HS-5 (cell line): ENCODE results near the gene TNFSF10.
"Not testable (repeated sequence)": the region's sequence is repeated elsewhere in the genome, so short reads cannot be mapped to it uniquely, and the experiment has no call there.

Experiments
- DNase-seq: peaks from one replicate; pipeline ENCODE4 v3.0.0-alpha.2; 2012; ENCODE audit warnings: low read depth

The TNFSF10 gene

DNA sequence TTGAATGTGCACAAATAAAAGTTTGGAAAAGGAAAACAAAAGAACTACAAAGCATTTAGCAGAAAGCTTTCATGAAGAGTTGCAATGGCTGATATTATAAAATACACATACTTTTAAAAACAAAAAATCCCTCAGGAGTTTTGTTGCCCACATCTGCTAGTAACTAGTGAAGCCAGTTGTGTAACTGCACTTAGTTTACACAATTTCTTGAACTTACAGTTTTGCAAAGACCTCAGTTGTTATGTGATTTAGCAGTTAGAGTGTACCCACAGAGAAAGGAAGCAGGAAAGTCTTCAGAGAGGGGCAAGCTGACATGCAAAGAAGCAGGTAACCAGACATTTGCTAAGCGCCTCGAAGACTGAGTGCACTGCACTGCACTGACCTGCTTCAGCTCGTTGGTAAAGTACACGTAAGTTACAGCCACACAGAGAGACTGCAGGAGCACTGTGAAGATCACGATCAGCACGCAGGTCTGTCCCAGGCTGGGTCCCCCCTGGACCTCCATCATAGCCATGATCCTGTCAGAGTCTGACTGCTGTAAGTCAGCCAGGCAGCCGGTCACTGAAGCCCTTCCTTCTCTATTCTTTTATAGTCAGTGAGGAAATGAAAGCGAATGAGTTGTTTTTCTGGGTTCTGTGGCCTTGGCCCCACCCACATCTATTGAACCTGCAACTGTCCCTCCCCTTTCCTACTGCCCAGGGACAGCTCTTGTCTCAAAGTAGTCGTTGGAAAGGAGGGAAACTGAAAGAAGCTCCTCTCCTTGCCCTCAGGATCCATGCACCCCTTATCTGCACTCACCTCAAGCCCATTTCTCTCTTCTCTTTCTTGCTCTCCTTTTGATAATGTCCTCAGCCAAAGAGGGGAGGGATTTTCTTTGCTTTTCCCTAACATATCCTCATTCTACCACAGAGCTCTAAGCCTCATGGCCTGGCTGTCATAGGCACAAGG, at the start of gene TNFSF10:
TSS of gene TNFSF10 (minus strand) at position 560 of the 948 bp plus-strand sequence. CDS start at position 514, 46 bp downstream.
- DNase-seq = no peak

DNA sequence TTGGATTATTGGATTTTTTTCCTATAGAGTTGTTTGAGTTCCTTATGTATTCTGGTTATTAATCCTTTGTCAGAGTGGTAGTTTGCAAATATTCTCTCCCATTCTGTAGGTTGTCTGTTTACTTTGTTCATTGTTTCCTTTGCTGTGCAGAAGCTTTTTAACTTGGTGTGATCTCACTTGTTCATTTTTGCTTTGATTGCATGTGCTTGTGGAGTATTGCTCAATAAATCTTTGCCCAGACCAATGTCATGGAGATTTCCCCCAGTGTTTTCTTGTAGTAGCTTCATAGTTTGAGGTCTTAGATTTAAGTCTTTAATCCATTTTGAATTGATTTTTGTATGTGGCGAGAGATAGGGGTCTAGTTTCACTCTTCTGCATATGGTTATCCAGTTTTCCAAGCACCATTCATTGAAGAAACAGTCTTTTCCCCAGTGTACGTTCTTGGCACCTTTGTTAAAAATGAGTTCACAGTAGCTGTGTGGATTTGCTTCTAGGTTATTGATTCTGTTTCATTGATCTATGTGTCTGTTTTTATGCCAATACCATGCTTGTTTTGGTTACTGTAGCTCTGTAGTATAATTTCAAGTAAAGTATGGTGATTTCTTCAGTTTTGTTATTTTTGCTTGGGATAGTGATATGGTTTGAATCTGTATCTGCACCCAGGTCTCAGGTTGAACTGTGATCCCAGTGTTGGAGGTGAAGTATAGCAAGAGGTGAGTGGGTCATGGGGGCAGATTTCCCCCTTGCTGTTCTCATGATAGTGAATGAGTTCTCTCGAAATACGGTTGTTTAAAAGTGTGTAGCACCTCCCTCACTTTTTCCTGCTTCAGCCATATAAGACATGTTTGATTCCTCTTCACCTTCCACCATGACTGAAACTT, 46.1 kb upstream of the TNFSF10 start:
- no peak for DNase-seq

DNA sequence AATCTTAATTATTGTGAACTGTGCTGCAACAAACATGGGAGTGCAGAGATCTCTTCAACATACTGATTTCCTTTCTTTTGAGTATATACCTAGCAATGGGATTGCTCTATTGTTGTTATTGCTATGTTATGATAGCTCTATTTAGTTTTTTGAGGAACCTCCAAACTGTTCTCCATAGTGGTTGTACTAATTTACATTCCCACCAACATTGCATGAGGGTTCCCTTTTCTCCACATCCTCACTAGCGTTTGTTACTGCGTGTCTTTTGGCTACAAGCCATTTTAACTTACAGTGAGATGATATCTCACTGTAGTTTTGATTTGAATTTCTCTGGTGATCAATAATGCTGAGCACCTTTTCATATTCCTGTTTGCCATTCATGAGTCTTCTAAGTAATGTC, 45.5 kb upstream of the TNFSF10 start:
- no peak for DNase-seq

DNA sequence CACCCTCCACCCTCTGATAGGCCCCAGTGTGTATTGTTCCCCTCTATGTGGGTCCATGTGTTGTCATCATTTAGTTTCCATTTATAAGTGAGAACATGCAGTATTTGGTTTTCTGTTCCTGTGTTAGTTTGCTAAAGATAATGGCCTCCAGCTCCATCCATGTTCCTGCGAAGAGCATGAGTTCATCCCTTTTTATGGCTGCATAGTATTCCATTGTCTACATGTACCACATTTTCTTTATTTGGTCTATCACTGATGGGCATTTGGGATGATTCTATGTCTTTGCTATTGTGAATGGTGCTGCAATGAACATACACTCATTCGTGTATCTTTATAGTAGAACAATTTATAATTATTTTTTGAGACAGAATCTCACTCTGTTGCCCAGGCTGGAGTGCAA, 43.6 kb upstream of the TNFSF10 start:
- not testable (repeated sequence) for DNase-seq

DNA sequence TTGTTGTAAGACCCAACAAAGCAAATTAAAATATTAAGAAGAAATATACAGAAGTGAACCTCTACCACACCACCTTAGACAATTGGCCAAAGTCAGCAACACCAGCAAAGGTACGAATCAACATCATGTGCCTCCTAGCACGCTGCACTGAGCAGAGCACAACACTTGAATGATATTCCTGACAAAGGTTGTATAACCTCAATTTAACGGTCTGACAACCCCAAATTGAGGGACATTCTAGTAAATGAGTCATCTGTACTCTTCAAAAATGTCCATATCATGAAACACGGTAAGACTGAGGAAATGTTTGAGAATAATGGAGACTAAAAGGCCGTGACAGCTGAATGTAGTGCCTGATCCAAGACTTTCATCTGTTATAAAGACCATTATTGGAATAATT, 41.3 kb upstream of the TNFSF10 start:
- no peak for DNase-seq

DNA sequence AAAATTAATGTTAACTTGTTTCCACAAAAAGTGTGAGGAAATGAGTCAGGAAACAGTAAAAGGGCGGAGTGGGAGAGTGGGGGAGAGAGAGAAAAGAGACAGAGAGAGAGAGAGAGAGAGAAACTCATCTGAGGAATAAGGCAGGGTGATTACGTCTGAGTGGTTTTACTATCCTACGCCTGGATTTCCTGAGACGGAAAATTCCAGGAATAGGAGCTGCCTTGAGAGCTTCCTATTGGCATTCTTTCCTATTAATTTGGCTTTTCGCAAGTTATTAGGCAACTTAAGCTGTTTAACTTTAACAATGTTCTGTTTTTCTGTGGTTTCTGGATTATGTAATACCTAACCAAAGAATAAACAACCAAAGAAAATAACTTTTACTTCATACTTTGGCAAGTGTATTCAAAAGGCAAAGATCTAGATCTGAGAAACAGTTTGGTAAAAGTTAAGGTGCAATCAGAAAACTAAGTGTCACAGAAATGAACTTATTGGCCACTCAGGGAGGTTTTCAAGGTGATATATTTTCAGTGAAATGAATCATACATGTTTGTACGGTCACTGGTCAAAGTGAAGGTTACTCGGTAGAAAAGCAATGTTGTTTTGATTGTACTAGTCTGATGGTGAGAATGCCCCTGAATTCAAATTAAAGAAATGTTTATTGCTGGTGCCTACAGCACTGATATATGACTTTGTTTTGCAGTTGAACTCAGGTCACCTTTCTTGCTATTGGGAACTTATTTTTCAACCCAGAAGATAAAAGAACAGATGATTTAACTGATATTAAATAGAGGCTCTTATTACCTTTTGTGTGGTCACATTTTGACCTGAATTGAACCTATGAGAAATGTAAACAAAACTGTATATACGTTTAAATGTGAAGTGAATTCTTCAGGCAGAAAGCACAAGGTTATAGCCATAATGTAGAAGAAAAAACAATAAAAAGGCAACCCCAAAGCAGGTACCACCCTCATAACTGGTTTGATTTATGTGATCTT, 39.9 kb upstream of the TNFSF10 start:
- peak; percentile 37 for DNase-seq

DNA sequence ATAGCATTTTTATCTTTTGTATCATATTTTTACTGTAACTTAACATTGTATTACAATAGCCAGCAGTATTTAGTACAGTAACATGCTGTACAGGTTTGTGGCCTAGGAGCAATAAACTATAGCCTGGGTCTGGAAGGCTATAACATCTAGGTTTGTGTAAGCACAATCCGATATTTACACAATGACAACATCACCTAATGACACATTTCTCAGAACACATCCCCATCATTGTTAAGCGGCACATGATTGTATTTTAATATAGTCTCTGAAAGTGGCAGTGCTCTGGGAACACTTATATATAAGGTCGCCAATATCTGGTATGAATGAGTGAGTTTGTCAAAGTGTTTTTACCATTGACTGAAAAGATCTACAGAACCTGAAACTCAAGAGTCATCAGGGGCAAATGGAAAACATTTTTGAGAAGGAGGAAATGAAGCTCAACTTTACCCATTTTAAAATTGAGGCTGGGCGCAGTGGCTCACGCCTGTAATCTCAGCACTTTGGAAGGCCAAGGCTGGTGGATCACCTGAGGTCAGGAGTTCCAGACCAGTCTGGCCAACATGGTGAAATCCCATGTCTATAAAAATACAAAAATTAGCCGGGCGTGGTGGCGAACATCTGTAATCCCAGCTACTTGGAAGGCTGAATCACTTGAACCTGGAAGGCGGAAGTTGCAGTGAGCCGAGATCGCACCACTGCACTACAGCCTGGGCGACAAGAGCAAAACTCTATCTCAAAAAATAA, 38.8 kb upstream of the TNFSF10 start:
- no peak for DNase-seq

DNA sequence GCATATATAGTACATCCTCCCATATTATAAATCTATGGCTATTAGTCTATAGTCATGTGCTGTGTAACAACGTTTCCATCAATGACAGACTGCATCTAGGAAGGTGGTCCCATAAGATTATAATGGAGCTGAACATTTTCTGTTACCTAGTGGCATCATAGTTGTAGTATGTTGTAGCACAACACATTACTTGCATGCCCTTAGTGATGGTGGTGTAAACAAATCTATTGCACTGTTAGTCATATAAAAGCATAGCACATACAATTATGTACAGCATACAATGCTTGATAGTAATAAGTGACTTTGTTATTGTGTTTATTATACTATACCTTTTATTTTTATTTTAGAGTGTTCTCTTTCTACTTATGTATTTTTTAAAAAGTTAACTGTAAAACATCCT, 37.4 kb upstream of the TNFSF10 start:
- no peak for DNase-seq

DNA sequence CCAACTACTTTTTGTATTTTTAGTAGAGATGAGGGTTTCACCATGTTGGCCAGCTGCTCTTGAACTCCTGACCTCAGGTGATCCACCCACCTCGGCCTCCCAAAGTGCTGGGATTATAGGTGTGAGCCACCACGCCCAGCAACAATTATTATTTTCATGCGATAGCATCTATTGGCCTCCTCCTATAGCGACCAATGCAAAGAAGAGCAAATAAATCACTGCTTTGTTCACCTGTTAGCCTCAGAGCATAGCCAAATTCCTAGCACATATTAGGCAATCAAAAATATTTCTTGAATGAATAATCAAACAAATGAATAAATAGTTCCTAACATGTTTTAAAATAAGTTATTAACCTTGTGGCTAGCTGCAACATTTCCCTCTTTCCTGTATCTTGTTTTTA, 36.8 kb upstream of the TNFSF10 start:
- DNase-seq = no peak

DNA sequence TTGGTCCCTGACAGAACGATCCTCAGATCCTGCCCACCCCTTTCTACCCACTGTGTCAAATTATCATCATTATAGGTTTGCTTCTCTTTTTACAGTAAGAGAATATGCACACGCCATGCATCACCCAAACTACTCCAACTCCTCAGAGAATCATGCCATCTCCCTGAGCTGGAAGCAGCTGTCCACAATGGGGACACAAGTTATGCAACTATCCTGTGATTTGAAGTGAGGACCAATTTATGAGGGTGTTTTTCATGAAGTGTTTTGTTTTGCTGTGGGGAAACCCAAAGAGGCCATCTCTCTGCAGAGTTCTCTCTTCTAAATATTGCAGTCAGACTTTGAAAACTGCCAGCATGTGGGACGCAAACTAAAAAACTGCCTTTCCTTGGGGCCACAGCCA, 35.8 kb upstream of the TNFSF10 start:
- DNase-seq = no peak

DNA sequence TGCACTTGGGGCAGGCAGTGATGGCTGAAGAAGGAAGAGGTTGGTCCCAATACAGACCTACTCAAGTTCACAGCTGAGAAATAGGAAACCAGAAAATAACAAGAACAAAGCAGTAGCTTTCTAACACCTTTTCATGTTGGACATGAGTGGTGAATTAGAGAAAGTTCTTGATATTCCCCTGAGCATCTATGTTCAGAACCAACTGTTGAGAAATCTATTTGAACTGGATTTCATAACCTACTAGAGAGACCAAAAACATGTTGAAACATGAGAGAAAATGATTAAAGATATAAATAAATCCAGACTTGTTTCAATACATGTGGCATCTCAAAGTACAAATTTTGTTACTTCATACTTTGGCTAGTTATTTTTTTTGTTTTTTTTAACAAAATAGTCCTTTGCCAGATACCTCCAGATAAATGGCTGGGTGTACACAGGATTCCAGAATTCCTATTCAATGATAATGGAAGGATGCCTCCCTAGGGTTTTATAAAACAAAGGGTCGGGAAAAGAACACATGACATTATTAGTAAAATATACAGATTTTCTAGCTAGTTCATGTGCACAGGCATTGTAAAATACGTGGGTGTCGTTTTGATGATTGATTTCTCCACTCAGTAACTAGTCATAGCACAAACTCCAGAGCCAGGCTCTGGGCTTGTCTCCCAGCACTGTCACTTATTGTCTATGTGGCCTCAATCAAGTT, 34.4 kb upstream of the TNFSF10 start:
- DNase-seq = no peak

DNA sequence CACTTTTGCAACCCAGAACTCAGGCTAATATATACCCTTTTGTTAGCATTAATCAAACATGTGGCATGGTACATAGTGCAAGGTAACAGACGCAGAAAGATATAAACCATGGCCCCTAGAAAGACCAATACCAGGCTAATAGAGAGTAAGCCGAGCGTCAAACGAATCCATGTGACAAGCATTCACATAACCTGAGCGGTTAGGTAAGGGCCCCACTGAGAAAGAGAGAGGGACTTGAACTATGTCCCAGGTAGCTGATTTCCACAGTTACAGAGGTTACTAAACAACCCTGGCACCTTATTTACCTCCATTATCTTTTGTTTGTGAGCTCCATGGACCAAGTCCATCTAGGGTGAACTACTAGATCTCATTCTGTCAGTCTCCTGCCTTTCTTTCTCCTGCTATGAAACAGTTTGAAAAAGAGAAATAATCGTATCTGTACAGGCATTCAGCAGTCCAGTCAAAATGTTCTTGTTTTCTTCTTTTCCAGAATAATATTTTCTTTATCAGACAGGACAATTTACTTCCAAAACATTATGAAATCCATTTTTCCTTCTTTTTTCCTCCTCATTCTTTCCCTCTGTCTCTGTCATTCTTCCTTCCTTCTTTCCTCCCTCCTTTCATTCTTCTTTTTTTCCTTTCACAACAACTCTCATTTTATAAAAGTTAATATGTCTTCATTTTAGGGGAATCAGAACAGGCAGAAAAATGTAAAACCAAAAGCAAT, 30.5 kb upstream of the TNFSF10 start:
- no peak for DNase-seq

DNA sequence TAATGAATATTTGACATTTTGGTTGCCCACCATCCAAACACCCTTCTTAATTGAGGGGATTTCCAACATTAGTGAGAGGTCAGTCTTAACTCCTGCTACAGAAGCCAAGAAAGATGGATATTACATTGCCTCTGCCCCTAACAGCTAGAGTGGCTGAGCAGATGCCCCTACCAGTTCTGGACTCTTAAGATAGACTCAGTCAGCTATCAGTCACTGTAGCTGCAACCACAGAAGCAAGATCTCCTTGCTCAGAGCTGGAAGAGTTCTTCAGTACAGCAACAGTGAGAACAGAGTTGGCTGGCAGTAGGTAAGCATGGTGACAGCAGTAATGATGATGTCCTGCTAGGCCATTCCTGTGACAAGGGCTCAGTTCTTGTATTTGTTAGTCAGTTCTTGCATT, 29.4 kb upstream of the TNFSF10 start:
- DNase-seq = no peak

DNA sequence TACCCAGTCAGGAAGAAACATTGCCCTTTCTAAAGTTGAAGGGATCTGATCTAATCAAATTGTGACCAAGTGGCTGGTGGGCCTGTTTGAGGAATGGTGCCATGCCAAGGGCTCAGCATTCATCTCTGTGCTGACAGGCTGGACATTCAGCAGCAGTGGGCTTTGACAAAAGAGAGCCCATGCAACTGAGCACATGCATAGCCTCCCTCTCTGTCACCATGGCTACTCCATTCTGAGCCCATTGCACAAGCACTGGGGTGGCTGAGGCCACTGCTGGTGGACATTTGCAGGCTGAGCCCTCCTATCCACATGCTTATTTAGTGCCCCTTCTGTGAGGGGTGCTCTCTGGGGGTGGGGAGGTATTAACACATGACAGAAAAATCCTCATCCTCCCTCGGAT, 28.6 kb upstream of the TNFSF10 start:
- DNase-seq = no peak

DNA sequence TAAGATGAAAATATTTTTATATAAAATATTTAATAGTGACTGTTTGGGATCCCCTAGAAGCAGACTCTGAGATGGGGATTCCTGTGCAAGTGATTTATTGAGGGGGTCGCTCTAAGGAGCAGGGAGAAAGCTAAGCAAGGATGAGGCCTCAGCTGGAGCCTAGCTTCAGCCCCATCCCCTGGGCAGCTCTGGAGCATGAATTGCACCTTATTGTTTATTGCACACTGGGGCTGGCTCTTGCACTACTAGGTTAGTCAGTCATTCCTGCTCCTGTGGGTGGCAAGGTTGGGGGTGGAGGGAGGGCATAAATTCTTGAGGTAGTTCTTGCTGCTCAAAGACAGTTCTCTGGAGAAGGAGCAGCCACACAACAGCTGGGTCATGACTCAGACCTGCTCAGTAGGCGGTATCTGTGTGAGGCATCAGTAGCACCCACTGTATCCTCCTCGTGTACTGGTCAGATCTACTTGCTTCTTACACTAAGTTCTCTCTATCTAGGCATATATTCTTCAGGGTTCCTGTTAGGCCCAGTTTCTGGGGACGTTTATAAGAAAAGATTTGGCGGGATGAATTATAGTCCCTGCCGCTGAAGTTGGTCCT, 27.2 kb upstream of the TNFSF10 start:
- DNase-seq = peak; percentile 60

DNA sequence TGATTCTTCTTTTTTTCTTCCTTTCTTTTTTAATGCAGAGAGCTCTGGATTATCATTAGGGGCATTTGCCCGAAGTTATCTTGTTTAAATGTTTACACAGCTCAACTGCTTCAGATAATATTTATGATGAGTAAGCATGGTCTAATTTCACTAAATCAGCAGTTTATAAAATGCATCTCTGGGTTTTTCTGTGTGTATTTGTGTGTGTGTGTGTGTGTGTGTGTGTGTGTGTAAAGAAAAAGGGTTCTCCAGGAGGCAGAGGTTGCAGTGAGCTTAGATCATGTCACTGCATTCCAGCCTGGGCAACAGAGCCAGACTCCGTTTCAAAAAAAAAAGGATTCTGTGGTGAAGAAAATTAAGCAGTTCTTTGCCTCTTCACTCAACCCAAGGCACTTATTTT, 25.9 kb upstream of the TNFSF10 start:
- no peak for DNase-seq

DNA sequence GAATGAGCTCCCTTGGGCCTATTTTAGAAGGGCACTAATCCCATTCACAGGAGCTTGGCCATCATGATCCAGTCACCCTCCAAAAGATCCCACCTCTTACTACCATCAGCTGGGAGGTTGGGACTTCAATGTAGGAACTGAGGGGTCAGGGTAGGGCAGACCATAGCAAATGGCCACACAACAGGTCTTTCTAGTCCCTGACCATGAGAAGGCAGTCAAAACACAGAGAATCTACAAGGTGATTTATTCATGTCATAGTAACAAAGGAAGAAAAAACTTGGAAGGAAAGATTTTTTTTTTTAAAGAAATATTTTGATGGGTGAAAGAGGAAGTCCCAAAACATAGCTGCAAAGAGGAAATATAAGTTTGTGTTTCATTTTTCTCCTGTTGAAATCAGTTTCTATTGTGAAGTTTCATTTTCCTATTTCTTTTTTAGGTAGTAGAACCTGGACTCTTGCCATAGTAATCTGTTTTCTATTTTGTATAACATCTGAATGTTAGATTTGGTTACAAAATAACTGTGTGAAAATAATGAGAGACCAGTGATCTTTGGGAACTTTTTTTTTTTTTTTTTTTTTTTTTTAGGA, 23.5 kb upstream of the TNFSF10 start:
- no peak for DNase-seq

DNA sequence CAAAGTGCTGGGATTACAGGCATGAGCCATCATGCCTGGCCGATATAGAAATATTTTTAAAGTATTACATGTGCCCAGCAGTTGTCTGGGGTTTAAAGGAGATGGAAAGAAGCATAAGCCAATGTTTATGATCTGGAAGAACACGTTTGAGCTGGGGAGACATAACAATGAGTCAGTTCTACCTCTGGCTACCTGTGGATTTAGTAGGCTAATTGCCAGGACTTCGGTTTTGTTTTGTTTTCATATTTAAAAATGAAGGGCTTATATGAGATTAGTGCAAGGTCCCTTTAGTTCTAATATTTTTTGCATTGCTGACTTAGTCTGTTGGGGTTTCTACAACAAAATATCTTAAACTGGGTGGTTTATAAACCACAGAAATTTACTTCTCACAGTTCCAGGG, 22.9 kb upstream of the TNFSF10 start:
- DNase-seq = no peak

DNA sequence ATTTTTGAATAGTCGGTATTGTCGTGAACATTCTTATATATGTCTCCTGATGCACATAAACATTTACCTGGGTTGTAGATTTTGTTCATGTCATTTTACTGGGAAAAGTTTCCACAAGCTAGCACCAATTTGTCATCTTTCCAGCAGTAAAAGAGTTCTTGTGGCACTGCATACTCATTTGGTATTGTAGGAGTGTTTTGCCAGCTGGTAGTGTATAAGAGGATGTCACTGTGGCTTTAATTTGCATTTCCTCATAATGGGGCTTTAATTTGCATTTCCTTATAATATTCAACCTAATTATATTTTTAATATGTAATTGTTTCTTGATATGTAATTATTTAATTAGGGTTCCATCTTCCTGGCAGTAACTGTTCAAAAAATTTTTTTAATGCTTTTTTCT, 21.2 kb upstream of the TNFSF10 start:
- no peak for DNase-seq
